Natural killer cell (primary cell): Measurements from ENCODE around the gene PCNX1. TPM values are rescaled to one million over a fixed set of nuclear protein-coding genes. Genes with fewer than 3 reads are reported as not detected.

ENCODE experiments used
- ATAC-seq, 3 donors: fragments of 150-1000 bp in 2 of 3; fragments of 200-7000 bp in 1 of 3; cut with Tn5 transposase; 1 replicate in 1 of 3; 2 replicates in 2 of 3; pipeline ENCODE4 v1.10.0; 2021; ENCODE audit warnings: mild to moderate bottlenecking in 2 of 3, moderate library complexity in 2 of 3
- DNase-seq, 2 donors: peaks; one replicate each; pipeline versions ENCODE4 v3.0.0 to v3.0.0-alpha.2; 2013 to 2021; ENCODE audit warnings: mixed read lengths in 1 of 2
- H3K27ac ChIP-seq: one replicate; pipeline ENCODE4 v1.5.1; 2013; ENCODE audit warnings: mild to moderate bottlenecking, low read length
- H3K27me3 ChIP-seq: one replicate; pipeline ENCODE4 v1.6.1; 2013; ENCODE audit warnings: low read length; ENCODE audit not compliant: control insufficient read depth, insufficient read depth
- H3K36me3 ChIP-seq: one replicate; pipeline ENCODE4 v1.6.1; 2013; ENCODE audit warnings: low read length; ENCODE audit not compliant: control insufficient read depth, insufficient read depth
- H3K4me1 ChIP-seq: one replicate; pipeline ENCODE4 v1.6.1; 2013; ENCODE audit warnings: low read length; ENCODE audit not compliant: control insufficient read depth, insufficient read depth
- H3K4me3 ChIP-seq: one replicate; pipeline ENCODE4 v1.5.1; 2013; ENCODE audit warnings: low read length
- H3K9me3 ChIP-seq: one replicate; pipeline ENCODE4 v1.6.1; 2013; ENCODE audit warnings: low read length; ENCODE audit not compliant: control insufficient read depth, insufficient read depth
- H3K27ac Mint-ChIP-seq, 2 donors: one replicate each; pipeline ENCODE4 v1.8.0; 2022; ENCODE audit warnings: mild to moderate bottlenecking in 2 of 2, mixed read lengths in 2 of 2, moderate library complexity in 1 of 2
- H3K27me3 Mint-ChIP-seq, 2 donors: one replicate each; pipeline ENCODE4 v1.8.0; 2022; ENCODE audit warnings: low read depth in 2 of 2, mixed read lengths in 2 of 2
- H3K36me3 Mint-ChIP-seq: one replicate; pipeline ENCODE4 v1.8.0; 2022; ENCODE audit warnings: mixed read lengths
- H3K4me1 Mint-ChIP-seq, 2 donors: one replicate each; pipeline ENCODE4 v1.8.0; 2022; ENCODE audit warnings: mixed read lengths in 2 of 2
- H3K4me3 Mint-ChIP-seq: one replicate; pipeline ENCODE4 v1.8.0; 2022; ENCODE audit warnings: mild to moderate bottlenecking, moderate library complexity, mixed read lengths
- H3K9me3 Mint-ChIP-seq, 2 donors: one replicate each; pipeline ENCODE4 v1.8.0; 2022; ENCODE audit warnings: mixed read lengths in 2 of 2
- WGBS: methylation state at CpG from one replicate; pipeline ENCODE4 v1.1.7; 2013; ENCODE audit warnings: missing lambda C conversion rate; ENCODE audit not compliant: insufficient coverage; 5-methylcytosine and 5-hydroxymethylcytosine counted together
- intact Hi-C: fragments of 100-400 bp; cut with micrococcal nuclease; formaldehyde crosslinking; loops from one replicate; pipeline ENCODE4 v1.14.2; 2022
- total RNA-seq, 4 donors: library from RNA; stranded (reverse); fragments of 120-200 nt in 1 of 4; gene quantifications; one replicate each; pipeline versions ENCODE4 v1.2.3 to v1.2.4, GENCODE V29; 2013 to 2022
- TF ChIP-seq, protein P1 (sequence below): fragments of 200-600 bp; IDR thresholded peaks from one replicate; pipeline ENCODE4 v1.8.0; 2022; ENCODE audit warnings: antibody characterized with exemption

The PCNX1 gene
- total RNA-seq, 3 donors from 2014 or later (not counting 1 experiment from before 2014, with no cell fraction given) = 79.8 to 124 (median 119) TPM

- Histone ChIP-seq H3K4me1 (no peaks in the 10 kb centered on the region), H3K4me3 (peak overlapping the region; percentile 13), H3K9me3 (no peaks in the 10 kb centered on the region), H3K36me3 (peaks cover 25% of the 10 kb centered on the region), H3K27me3 (no peaks in the 10 kb centered on the region), H3K27ac (peak overlapping the region; percentile 53)
- Mint-ChIP-seq H3K27me3 (no peaks in the 10 kb centered on the region), H3K9me3 (no peaks in the 10 kb centered on the region), H3K4me3 (peak overlapping the region; percentile 84), H3K4me1 (peaks cover 29 to 30% of the 10 kb centered on the region in 2 donors), H3K36me3 (peaks cover 18% of the 10 kb centered on the region), H3K27ac (peak overlapping the region; percentile 93)
- intact Hi-C loops = no loop called here
- WGBS = 10% methylated on average over 3 of the region's 6 CpGs
- DNase-seq (peak in 1 of 2 donors; percentile 36), ATAC-seq (peak; percentile 70 to 84 (median 72))
- TF ChIP-seq, protein P1, sequence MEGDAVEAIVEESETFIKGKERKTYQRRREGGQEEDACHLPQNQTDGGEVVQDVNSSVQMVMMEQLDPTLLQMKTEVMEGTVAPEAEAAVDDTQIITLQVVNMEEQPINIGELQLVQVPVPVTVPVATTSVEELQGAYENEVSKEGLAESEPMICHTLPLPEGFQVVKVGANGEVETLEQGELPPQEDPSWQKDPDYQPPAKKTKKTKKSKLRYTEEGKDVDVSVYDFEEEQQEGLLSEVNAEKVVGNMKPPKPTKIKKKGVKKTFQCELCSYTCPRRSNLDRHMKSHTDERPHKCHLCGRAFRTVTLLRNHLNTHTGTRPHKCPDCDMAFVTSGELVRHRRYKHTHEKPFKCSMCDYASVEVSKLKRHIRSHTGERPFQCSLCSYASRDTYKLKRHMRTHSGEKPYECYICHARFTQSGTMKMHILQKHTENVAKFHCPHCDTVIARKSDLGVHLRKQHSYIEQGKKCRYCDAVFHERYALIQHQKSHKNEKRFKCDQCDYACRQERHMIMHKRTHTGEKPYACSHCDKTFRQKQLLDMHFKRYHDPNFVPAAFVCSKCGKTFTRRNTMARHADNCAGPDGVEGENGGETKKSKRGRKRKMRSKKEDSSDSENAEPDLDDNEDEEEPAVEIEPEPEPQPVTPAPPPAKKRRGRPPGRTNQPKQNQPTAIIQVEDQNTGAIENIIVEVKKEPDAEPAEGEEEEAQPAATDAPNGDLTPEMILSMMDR = no peak
Measured at GRCh38 chr14:70981000-70981952, 74.0 kb downstream of the PCNX1 start.

GRCh38 chr14:70982200-70982599, 74.9 kb downstream of the PCNX1 start:
- H3K4me1 Mint-ChIP-seq = peaks cover 29 to 30% of the 10 kb centered on the region in 2 donors
- peaks cover 12% of the 10 kb centered on the region for H3K36me3 Mint-ChIP-seq
- H3K27ac ChIP-seq = peak overlapping the region; percentile 53
- peaks cover 18% of the 10 kb centered on the region for H3K36me3 ChIP-seq
- no peaks in the 10 kb centered on the region for H3K27me3 Mint-ChIP-seq
- no peaks in the 10 kb centered on the region for H3K27me3 ChIP-seq
- no peaks in the 10 kb centered on the region for H3K9me3 ChIP-seq
- no CpG with 5 or more reads among the region's 1 CpG for WGBS
- H3K9me3 Mint-ChIP-seq = no peaks in the 10 kb centered on the region
- peak overlapping the region; percentile 84 for H3K4me3 Mint-ChIP-seq
- intact Hi-C loops = no loop called here
- H3K27ac Mint-ChIP-seq = peak overlapping the region; percentile 93
- TF ChIP-seq, protein P1 = no peak
- DNase-seq (no peak), ATAC-seq (peak in 2 of 3 donors; percentile 58 to 70)
- H3K4me1 ChIP-seq = no peaks in the 10 kb centered on the region
- H3K4me3 ChIP-seq = no peak overlapping the region

DNA sequence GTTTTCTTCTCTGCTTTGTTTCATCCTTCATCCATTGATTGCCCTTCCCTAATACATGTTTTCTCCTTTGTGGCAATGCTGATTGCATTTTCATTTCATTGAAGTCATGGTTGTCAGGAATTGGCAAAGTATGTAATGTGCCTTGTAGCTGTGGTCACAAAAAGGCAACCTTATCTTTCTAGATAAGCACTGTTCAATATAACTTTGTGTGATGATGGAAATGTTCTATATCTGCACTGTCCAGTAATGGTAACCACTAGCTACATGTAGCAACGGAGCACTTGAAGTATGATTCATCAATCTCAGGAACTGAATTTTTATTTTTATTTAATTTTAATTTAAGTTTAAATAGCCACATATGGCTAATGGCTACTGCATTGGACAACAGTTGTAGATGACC, 79.8 kb downstream of the PCNX1 start:
- Mint-ChIP-seq H3K4me3 (no peak overlapping the region), H3K27ac (peak overlapping the region; percentile 12 to 80), H3K36me3 (no peaks in the 10 kb centered on the region), H3K4me1 (peaks cover 23 to 25% of the 10 kb centered on the region in 2 donors), H3K9me3 (no peaks in the 10 kb centered on the region), H3K27me3 (no peaks in the 10 kb centered on the region)
- Histone ChIP-seq H3K27me3 (no peaks in the 10 kb centered on the region), H3K9me3 (no peaks in the 10 kb centered on the region), H3K36me3 (no peaks in the 10 kb centered on the region), H3K4me3 (no peak overlapping the region), H3K4me1 (peaks cover 6% of the 10 kb centered on the region), H3K27ac (no peak overlapping the region)
- intact Hi-C loops = no loop called here
- no CpG with 5 or more reads among the region's 1 CpG for WGBS
- DNase-seq = no peak
- TF ChIP-seq, protein P1 = no peak
- no peak for ATAC-seq
